ENCODE results near the gene SLC35A4.

- no peak for TF ChIP-seq CTCF (IDR thresholded peaks at IDR 0.05)
- TF ChIP-seq POLR2A (IDR thresholded peaks at IDR 0.05) = no peak
These were observed 14.2 kb upstream of the SLC35A4 start for GRCh38 chr5:140550147-140551079.

Measured in testis (tissue), 2 donors.